Duodenal mucosa (tissue), 2 donors: ENCODE measurements around the gene TRMO.

Experiments used
- H3K27ac ChIP-seq: one replicate; pipeline ENCODE4 v1.7.0; 2013; ENCODE audit warnings: low read depth, low read length
- H3K27me3 ChIP-seq, 2 donors: one replicate each; pipeline ENCODE4 v1.7.0; 2013; ENCODE audit warnings: low read length in 2 of 2, control low read depth in 1 of 2; ENCODE audit not compliant: insufficient read depth in 2 of 2, control insufficient read depth in 1 of 2
- H3K36me3 ChIP-seq, 2 donors: one replicate each; pipeline ENCODE4 v1.7.0; 2013; ENCODE audit warnings: low read length in 2 of 2, control low read depth in 1 of 2; ENCODE audit not compliant: insufficient read depth in 2 of 2, control insufficient read depth in 1 of 2
- H3K4me1 ChIP-seq, 2 donors: one replicate each; pipeline ENCODE4 v1.7.0; 2013; ENCODE audit warnings: low read length in 2 of 2, control low read depth in 1 of 2; ENCODE audit not compliant: insufficient read depth in 2 of 2, control insufficient read depth in 1 of 2
- H3K4me3 ChIP-seq, 2 donors: one replicate each; pipeline ENCODE4 v1.7.0; 2013; ENCODE audit warnings: low read length in 2 of 2, low read depth in 1 of 2
- H3K9ac ChIP-seq, 2 donors: one replicate each; pipeline ENCODE4 v1.7.0; 2013; ENCODE audit warnings: low read length in 2 of 2, low read depth in 1 of 2
- H3K9me3 ChIP-seq, 2 donors: one replicate each; pipeline ENCODE4 v1.7.0; 2013; ENCODE audit warnings: low read length in 2 of 2, control low read depth in 1 of 2; ENCODE audit not compliant: control insufficient read depth in 1 of 2

TRMO gene

GRCh38 chr9:97940741-97941140 lies 18.4 kb upstream of the TRMO start:
- no peak overlapping the region for H3K9ac ChIP-seq
- no peak overlapping the region for H3K27ac ChIP-seq
- no peaks in the 10 kb centered on the region for H3K36me3 ChIP-seq
- no peak overlapping the region for H3K4me3 ChIP-seq
- no peaks in the 10 kb centered on the region for H3K4me1 ChIP-seq
- H3K27me3 ChIP-seq, result peaks cover 0 to 9% of the 10 kb centered on the region in 2 donors
- no peaks in the 10 kb centered on the region for H3K9me3 ChIP-seq

GRCh38 chr9:97940233-97940632 lies 17.9 kb upstream of the TRMO start:
- H3K27me3 ChIP-seq, result peaks cover 0 to 14% of the 10 kb centered on the region in 2 donors
- no peak overlapping the region for H3K9ac ChIP-seq
- no peaks in the 10 kb centered on the region for H3K4me1 ChIP-seq
- H3K36me3 ChIP-seq, result no peaks in the 10 kb centered on the region
- H3K4me3 ChIP-seq, result no peak overlapping the region
- no peaks in the 10 kb centered on the region for H3K9me3 ChIP-seq
- no peak overlapping the region for H3K27ac ChIP-seq

GRCh38 chr9:97938081-97938644 lies 15.9 kb upstream of the TRMO start, which contains the start of gene HEMGN:
Gene HEMGN (minus strand): TSS chr9:97938172. CDS start chr9:97938136, 36 bp downstream.
- Histone ChIP-seq H3K4me3 (no peak within 1 kb of the TSS), H3K36me3 (no peaks in the 10 kb centered on the region), H3K9ac (no peak within 1 kb of the TSS), H3K4me1 (no peaks in the 10 kb centered on the region), H3K9me3 (no peaks in the 10 kb centered on the region), H3K27ac (no peak within 1 kb of the TSS), H3K27me3 (peaks cover 4 to 17% of the 10 kb centered on the region in 2 donors)

- peaks cover 4 to 17% of the 10 kb centered on the region in 2 donors for H3K27me3 ChIP-seq
- H3K36me3 ChIP-seq, result no peaks in the 10 kb centered on the region
- H3K4me1 ChIP-seq, result no peaks in the 10 kb centered on the region
- no peak overlapping the region for H3K4me3 ChIP-seq
- H3K27ac ChIP-seq, result no peak overlapping the region
- no peak overlapping the region for H3K9ac ChIP-seq
- no peaks in the 10 kb centered on the region for H3K9me3 ChIP-seq
These were observed 14.7 kb upstream of the TRMO start for GRCh38 chr9:97936998-97937397.

GRCh38 chr9:97935276-97935675 lies 13.0 kb upstream of the TRMO start:
- H3K27me3 ChIP-seq, result peaks cover 4 to 17% of the 10 kb centered on the region in 2 donors
- no peaks in the 10 kb centered on the region for H3K9me3 ChIP-seq
- no peak overlapping the region for H3K4me3 ChIP-seq
- no peak overlapping the region for H3K9ac ChIP-seq
- H3K36me3 ChIP-seq, result no peaks in the 10 kb centered on the region
- H3K27ac ChIP-seq, result no peak overlapping the region
- H3K4me1 ChIP-seq, result no peaks in the 10 kb centered on the region

- no peak overlapping the region for H3K4me3 ChIP-seq
- H3K9ac ChIP-seq, result no peak overlapping the region
- H3K4me1 ChIP-seq, result no peaks in the 10 kb centered on the region
- H3K36me3 ChIP-seq, result no peaks in the 10 kb centered on the region
- H3K27me3 ChIP-seq, result peaks cover 6 to 17% of the 10 kb centered on the region in 2 donors
- no peak overlapping the region for H3K27ac ChIP-seq
- no peaks in the 10 kb centered on the region for H3K9me3 ChIP-seq
These were observed 12.2 kb upstream of the TRMO start for GRCh38 chr9:97934321-97935115.

GRCh38 chr9:97933297-97933998 lies 11.1 kb upstream of the TRMO start:
- no peak overlapping the region for H3K9ac ChIP-seq
- no peaks in the 10 kb centered on the region for H3K9me3 ChIP-seq
- no peak overlapping the region for H3K4me3 ChIP-seq
- H3K27ac ChIP-seq, result no peak overlapping the region
- H3K27me3 ChIP-seq, result peaks cover 6 to 21% of the 10 kb centered on the region in 2 donors
- no peaks in the 10 kb centered on the region for H3K4me1 ChIP-seq
- no peaks in the 10 kb centered on the region for H3K36me3 ChIP-seq

- Histone ChIP-seq H3K9ac (no peak overlapping the region), H3K4me1 (no peaks in the 10 kb centered on the region), H3K4me3 (no peak overlapping the region), H3K36me3 (no peaks in the 10 kb centered on the region), H3K27ac (no peak overlapping the region), H3K27me3 (peaks cover 9 to 25% of the 10 kb centered on the region in 2 donors), H3K9me3 (no peaks in the 10 kb centered on the region)
These were observed 8.7 kb upstream of the TRMO start for GRCh38 chr9:97930972-97931371.

- Histone ChIP-seq H3K27me3 (peaks cover 6 to 16% of the 10 kb centered on the region in 2 donors), H3K9ac (no peak overlapping the region), H3K27ac (no peak overlapping the region), H3K36me3 (no peaks in the 10 kb centered on the region), H3K4me3 (no peak overlapping the region), H3K4me1 (peaks cover 0 to under 1% of the 10 kb centered on the region in 2 donors), H3K9me3 (no peaks in the 10 kb centered on the region)
These were observed 6.8 kb upstream of the TRMO start for GRCh38 chr9:97928986-97929604.
